ENCODE measurements around the gene ZP2.

DNA sequence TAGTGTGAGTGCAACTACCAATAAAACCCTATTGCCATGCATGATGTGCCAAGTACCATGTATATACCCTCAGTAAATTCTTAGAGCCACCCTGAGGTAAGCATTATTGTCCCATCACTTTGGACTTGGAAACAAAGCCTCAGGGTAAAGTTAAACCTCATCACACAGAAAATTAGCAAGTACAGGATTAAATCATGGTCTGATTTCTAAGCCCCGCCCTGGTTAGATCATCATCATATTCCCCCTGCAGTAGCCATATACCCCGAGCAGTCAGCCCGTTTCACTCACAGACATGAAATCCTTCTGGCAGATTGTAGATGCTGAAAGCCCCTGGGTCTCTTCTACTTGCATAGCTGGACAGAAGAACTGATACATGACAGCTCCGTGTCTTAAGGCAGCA lies 4.8 kb downstream of the ZP2 start:
- TF ChIP-seq EP300 (IDR thresholded peaks at IDR 0.05; ENCODE audit: borderline replicate concordance) (no peak), TCF12 (IDR thresholded peaks at IDR 0.05; ENCODE audit: low read depth) (no peak), EGR1 (IDR thresholded peaks at IDR 0.05) (no peak), TAF1 (IDR thresholded peaks at IDR 0.05; ENCODE audit: low read depth) (no peak), FOXM1 (IDR thresholded peaks at IDR 0.05; ENCODE audit: borderline replicate concordance, low read depth) (no peak), RAD21 (IDR thresholded peaks at IDR 0.05; ENCODE audit: low read depth) (no peak), YY1 (IDR thresholded peaks at IDR 0.05; ENCODE audit: low read depth) (no peak)
